Measurements from ENCODE around the gene RPS18. TPM values are rescaled to one million over a fixed set of nuclear protein-coding genes. Genes with fewer than 3 reads are reported as not detected.
A peak's percentile ranks its signal among the peaks of the same experiment; 100 is the strongest.

Gene RPS18
- polyA plus RNA-seq, 3 donors: 2,430 to 3,295 (median 2,894) TPM

GRCh38 chr6:33317419-33317668, 45.5 kb downstream of the RPS18 start:
- Histone ChIP-seq H3K9ac (ENCODE audit: insufficient read depth, low read length, poor library complexity, severe bottlenecking) (peak overlapping the region; percentile 60), H3K4me1 (ENCODE audit: control insufficient read depth in 1 of 2, insufficient read depth in 2 of 2, low read length in 2 of 2) (peaks cover 66 to 78% of the 10 kb centered on the region in 2 donors), H3K36me3 (replicated peaks in 1 of 2; ENCODE audit: control insufficient read depth in 1 of 2, insufficient read depth in 2 of 2, low read length in 2 of 2) (peaks cover 28 to 38% of the 10 kb centered on the region in 2 donors), H3K4me2 (replicated peaks; ENCODE audit: extremely low read depth, low read length, poor library complexity, severe bottlenecking) (peak overlapping the region; percentile 82), H3K27me3 (ENCODE audit: control insufficient read depth in 2 of 2, insufficient read depth in 2 of 2, low read length in 2 of 2) (no peaks in the 10 kb centered on the region), H2AFZ (ENCODE audit: insufficient read depth, low read depth, low read length, poor library complexity, severe bottlenecking) (no peak overlapping the region), H3K79me2 (ENCODE audit: insufficient read depth, low read length) (peaks cover 85% of the 10 kb centered on the region), H3K9me3 (replicated peaks in 1 of 2; ENCODE audit: control insufficient read depth in 1 of 2, insufficient read depth in 1 of 2, low read length in 2 of 2) (no peaks in the 10 kb centered on the region), H3K27ac (ENCODE audit: low read depth in 1 of 2, low read length in 2 of 2) (no peak overlapping the region), H4K20me1 (ENCODE audit: insufficient read depth, low read length) (peaks cover 54% of the 10 kb centered on the region), H3K4me3 (replicated peaks in 1 of 3; ENCODE audit: low read depth in 2 of 3, low read length in 3 of 3) (peak overlapping the region; percentile 50 to 99 (median 89))
- Mint-ChIP-seq H3K4me1 (peaks cover 75% of the 10 kb centered on the region), H3K9me3 (peaks cover 0 to 6% (median 1%) of the 10 kb centered on the region in 7 donors), H3K27me3 (ENCODE audit: low read depth in 3 of 3) (peaks cover 0 to 2% (median 1%) of the 10 kb centered on the region in 3 donors), H3K36me3 (peaks cover 31 to 43% of the 10 kb centered on the region in 2 donors), H3K4me3 (peak overlapping the region; percentile 98), H3K27ac (peak overlapping the region; percentile 6 to 100 (median 90))
- intact Hi-C loops (cut with micrococcal nuclease): loop anchor here in 1 of 2 donors (10.0 kb wide), 1 partner anchor 97 kb away; the partner anchor contains the start of genes CUTA and PHF1
- TF ChIP-seq CTCF (IDR thresholded peaks at IDR 0.05): no peak
- DNase-seq: peak in 1 of 3 donors; percentile 32
- WGBS (ENCODE audit: insufficient coverage): 0% methylated on average over 8 of the region's 27 CpGs

- peak within 1 kb of the TSS; percentile 98 for H3K4me3 Mint-ChIP-seq
- H3K36me3 Mint-ChIP-seq: peaks cover 31 to 43% of the 10 kb centered on the region in 2 donors
- H3K4me1 ChIP-seq (ENCODE audit: control insufficient read depth in 1 of 2, insufficient read depth in 2 of 2, low read length in 2 of 2): peaks cover 62 to 74% of the 10 kb centered on the region in 2 donors
- H3K27ac ChIP-seq (ENCODE audit: low read depth in 1 of 2, low read length in 2 of 2): peak within 1 kb of the TSS; percentile 77
- H3K79me2 ChIP-seq (ENCODE audit: insufficient read depth, low read length): peaks cover 85% of the 10 kb centered on the region
- no peaks in the 10 kb centered on the region for H3K27me3 ChIP-seq (ENCODE audit: control insufficient read depth in 2 of 2, insufficient read depth in 2 of 2, low read length in 2 of 2)
- H3K9me3 Mint-ChIP-seq: peaks cover 0 to 6% (median 1%) of the 10 kb centered on the region in 7 donors
- H3K27me3 Mint-ChIP-seq (ENCODE audit: low read depth in 3 of 3): peaks cover 0 to 2% (median 1%) of the 10 kb centered on the region in 3 donors
- H2AFZ ChIP-seq (ENCODE audit: insufficient read depth, low read depth, low read length, poor library complexity, severe bottlenecking): peak within 1 kb of the TSS; percentile 87
- DNase-seq: peak; percentile 95 to 97 (median 95)
- intact Hi-C loops (cut with micrococcal nuclease): loop anchor here in 1 of 2 donors (10.0 kb wide), 1 partner anchor 97 kb away; the partner anchor contains the start of genes CUTA and PHF1
- H3K36me3 ChIP-seq (replicated peaks in 1 of 2; ENCODE audit: control insufficient read depth in 1 of 2, insufficient read depth in 2 of 2, low read length in 2 of 2): peaks cover 28 to 38% of the 10 kb centered on the region in 2 donors
- H4K20me1 ChIP-seq (ENCODE audit: insufficient read depth, low read length): peaks cover 49% of the 10 kb centered on the region
- H3K27ac Mint-ChIP-seq: peak within 1 kb of the TSS; percentile 97 to 100 (median 98)
- peaks cover 71% of the 10 kb centered on the region for H3K4me1 Mint-ChIP-seq
- peak within 1 kb of the TSS; percentile 50 to 99 (median 89) for H3K4me3 ChIP-seq (replicated peaks in 1 of 3; ENCODE audit: low read depth in 2 of 3, low read length in 3 of 3)
- H3K9ac ChIP-seq (ENCODE audit: insufficient read depth, low read length, poor library complexity, severe bottlenecking): peak within 1 kb of the TSS; percentile 60
- H3K9me3 ChIP-seq (replicated peaks in 1 of 2; ENCODE audit: control insufficient read depth in 1 of 2, insufficient read depth in 1 of 2, low read length in 2 of 2): no peaks in the 10 kb centered on the region
- H3K4me2 ChIP-seq (replicated peaks; ENCODE audit: extremely low read depth, low read length, poor library complexity, severe bottlenecking): peak within 1 kb of the TSS; percentile 82
- TF ChIP-seq CTCF (IDR thresholded peaks at IDR 0.05): no peak
- under 1% methylated on average over 33 of the region's 44 CpGs for WGBS (ENCODE audit: insufficient coverage)
These were observed 46.0 kb downstream of the RPS18 start, which contains the start of gene ZBTB22 for GRCh38 chr6:33317669-33318425. Gene ZBTB22, minus strand, starts transcription at chr6:33317744. Its CDS starts 828 bp downstream, at chr6:33316916.
